GM06990 (cell line): ENCODE data around the gene NISCH.

Experiments used
- DNase-seq: peaks from one replicate; pipeline ENCODE4 v3.0.0-alpha.2; 2011; ENCODE audit not compliant: insufficient read length; ENCODE audit errors: extremely low read depth
- H3K27me3 ChIP-seq: replicated peaks from 2 replicates; pipeline ENCODE4 v1.6.0; 2011; ENCODE audit warnings: low read length; ENCODE audit not compliant: control insufficient read depth, insufficient read depth
- H3K36me3 ChIP-seq: 2 replicates; pipeline ENCODE4 v1.5.1; 2011; ENCODE audit warnings: low read length; ENCODE audit not compliant: control insufficient read depth, insufficient read depth
- H3K4me3 ChIP-seq: replicated peaks from 2 replicates; pipeline ENCODE4 v1.5.1; 2011; ENCODE audit warnings: low read depth, mild to moderate bottlenecking, control low read depth, low read length
- CTCF ChIP-seq: IDR thresholded peaks from 2 replicates; pipeline ENCODE4 v1.5.1; 2011; ENCODE audit warnings: low read length, control low read depth, mild to moderate bottlenecking, inconsistent platforms; ENCODE audit not compliant: insufficient read depth, poor library complexity, severe bottlenecking

Gene NISCH

GRCh38 chr3:52437326-52438103 is 17.9 kb upstream of the NISCH start:
- Histone ChIP-seq H3K27me3 (no peaks in the 10 kb centered on the region), H3K4me3 (no peak overlapping the region), H3K36me3 (no peaks in the 10 kb centered on the region)
- TF ChIP-seq CTCF, result no peak
- no peak for DNase-seq

GRCh38 chr3:52438104-52438376 is 17.4 kb upstream of the NISCH start:
- Histone ChIP-seq H3K4me3 (no peak overlapping the region), H3K27me3 (no peaks in the 10 kb centered on the region), H3K36me3 (no peaks in the 10 kb centered on the region)
- no peak for DNase-seq
- TF ChIP-seq CTCF, result no peak

- Histone ChIP-seq H3K27me3 (no peaks in the 10 kb centered on the region), H3K4me3 (no peak overlapping the region), H3K36me3 (no peaks in the 10 kb centered on the region)
- no peak for DNase-seq
- no peak for TF ChIP-seq CTCF
Observed at GRCh38 chr3:52438579-52439425, 16.6 kb upstream of the NISCH start.

GRCh38 chr3:52439426-52440248 is 15.8 kb upstream of the NISCH start:
- Histone ChIP-seq H3K27me3 (no peaks in the 10 kb centered on the region), H3K4me3 (no peak overlapping the region), H3K36me3 (no peaks in the 10 kb centered on the region)
- no peak for TF ChIP-seq CTCF
- DNase-seq, result no peak

GRCh38 chr3:52440249-52440551 is 15.2 kb upstream of the NISCH start:
- Histone ChIP-seq H3K36me3 (no peaks in the 10 kb centered on the region), H3K27me3 (no peaks in the 10 kb centered on the region), H3K4me3 (no peak overlapping the region)
- DNase-seq, result no peak
- TF ChIP-seq CTCF, result no peak
